CD4-positive, alpha-beta T cell treated with Interferon gamma for 1 hour (primary cell): ENCODE data around the gene UGT2A1.
"Not testable (repeated sequence)": the region's sequence is repeated elsewhere in the genome, so short reads cannot be mapped to it uniquely, and the experiment has no call there.

Experiments used
- DNase-seq: peaks from one replicate; pipeline ENCODE4 v3.0.0-alpha.2; 2020

Gene UGT2A1

DNA sequence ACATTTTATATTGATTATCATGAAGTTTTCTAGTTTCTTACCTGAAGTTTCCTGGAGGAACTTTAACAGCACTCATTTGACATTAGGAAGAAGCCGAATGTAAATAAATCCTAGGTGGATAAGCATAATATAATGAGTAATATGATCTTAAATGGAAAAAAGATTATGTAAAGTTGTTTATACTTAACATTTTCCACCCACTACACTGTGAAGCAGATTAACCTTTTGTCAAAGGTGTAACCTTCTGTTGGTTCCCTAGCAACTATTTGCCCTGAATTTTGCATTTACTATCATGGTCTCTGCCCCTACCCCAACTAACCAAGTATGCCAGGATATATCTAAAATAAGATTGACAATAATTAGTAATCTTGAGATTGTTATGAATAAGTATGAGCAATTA, at the start of gene UGT2A1:
Gene UGT2A1 (minus strand): TSS at position 101 of the 400 bp plus-strand sequence. CDS start 5,603 bp downstream, outside the sequence.
- DNase-seq: no peak

DNA sequence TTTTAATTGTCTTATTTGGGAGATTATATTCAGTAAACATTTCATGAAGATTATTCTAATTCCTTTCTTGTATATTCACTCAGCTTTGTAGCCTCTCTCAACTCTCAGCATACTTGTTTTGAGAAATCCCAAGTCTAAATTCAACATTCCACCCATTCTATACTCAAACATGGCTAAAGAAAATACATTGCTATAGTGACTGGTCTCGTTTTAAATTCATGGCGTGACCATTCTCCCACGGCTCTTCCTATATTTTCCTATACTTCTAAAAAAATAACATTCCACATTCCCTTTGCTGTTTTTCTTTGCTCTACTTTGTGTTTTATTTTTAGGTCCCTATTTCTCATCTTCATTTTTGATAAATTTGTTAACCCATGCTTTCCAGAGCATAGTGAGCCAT, 49.2 kb upstream of the UGT2A1 start:
- DNase-seq: no peak

DNA sequence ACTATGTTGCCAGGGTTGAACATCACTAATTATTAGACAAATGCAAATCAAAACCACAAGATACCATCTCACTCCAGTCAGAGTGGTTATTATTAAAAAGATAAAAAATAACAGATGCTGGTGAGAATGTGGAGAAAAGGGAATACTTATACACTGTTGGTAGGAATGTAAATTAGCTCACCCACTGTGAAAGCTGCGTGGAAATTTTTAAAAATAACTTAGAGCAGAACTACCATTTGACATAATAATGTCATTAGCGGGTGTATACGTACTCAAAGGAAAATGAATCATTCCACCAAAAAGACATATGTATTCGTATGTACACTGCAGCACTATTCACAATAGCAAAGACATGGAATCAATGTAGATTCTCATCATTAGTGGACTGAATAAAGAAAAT, 48.6 kb upstream of the UGT2A1 start:
- DNase-seq: no peak

DNA sequence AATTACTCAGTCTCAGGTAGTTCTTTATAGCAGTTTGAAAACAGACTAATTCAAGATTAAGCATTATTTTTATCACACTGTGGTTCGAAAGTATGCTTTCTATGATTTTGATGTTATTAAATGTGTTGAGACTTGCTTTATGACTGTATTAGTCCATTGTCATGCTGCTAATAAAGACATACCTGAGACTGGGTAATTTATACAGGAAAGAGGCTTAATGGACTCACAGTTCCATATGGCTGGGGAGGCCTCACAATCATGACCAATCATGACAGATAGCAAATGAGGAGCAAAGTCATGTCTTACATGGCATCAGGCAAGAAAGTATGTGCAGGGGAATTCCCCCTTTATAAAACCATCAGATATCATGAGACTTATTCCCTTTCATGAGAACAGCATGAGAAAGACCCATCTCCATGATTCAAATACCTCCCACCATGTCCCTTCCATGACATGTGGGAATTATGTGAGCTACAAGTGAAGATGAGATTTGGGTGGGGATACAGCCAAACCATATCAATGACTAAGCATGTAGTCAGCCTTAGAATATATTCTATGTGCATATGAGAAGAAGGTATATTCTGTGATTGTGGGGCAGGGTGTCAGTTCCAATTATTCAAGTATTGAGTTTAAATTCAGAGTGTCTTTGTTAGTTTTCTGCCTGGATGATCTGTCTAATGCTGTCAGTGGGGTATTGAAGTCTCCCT, 44.6 kb upstream of the UGT2A1 start:
- no peak for DNase-seq

DNA sequence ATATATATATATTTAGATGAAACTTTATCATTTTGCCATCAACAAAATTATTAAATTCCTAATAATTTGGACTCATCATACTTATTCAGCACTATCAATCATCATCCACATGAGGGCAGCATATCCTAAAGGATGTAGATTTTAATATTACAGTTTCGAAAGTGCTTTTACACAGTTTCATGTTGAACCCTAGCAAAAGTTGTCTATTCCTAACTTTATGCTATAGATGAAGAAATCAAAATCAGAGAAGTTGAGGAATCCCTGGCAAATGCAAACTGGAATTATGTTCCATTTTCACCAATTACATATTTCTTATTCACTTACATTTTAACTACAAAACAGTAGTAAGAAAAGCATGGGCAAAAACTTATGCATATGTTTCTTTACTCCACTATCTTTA, 36.6 kb upstream of the UGT2A1 start:
- DNase-seq: no peak

DNA sequence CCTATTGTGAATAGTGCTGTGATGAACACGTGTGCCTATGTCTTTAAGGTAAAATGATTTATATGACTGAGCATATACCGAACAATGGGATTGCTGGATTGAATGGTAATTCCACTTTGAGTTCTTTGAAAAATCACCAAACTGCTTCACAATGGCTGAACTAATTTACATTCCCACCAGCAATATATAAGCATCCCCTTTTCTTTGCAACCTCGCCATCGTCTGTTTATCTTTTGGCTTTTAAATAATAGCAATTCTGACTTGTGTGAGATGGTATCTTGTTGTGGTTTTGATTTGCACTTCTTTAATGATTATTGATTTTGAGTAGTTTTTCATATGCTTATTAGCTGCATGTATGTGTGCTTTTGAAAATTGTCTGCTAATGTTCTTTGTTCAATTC, 31.8 kb upstream of the UGT2A1 start:
- DNase-seq: no peak

DNA sequence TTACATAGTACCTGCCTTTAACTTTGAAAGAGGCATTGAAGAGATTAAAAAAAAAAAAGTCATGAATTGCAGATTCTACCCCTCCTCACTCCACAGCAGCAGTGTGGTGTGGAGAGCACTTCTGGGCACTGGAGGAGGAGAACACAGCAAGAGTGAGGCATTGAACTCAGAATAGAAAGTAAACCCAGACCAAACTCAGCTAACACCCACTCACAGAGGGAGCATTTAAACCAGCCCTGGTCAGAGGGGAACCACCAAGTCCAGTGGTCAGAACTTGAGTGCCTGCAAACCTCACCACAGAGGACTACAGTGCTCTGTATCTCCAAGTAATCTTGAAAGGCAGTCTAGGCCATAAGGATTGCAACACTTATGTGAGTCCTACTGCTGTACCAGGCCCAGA, 15.6 kb upstream of the UGT2A1 start:
- no peak for DNase-seq

DNA sequence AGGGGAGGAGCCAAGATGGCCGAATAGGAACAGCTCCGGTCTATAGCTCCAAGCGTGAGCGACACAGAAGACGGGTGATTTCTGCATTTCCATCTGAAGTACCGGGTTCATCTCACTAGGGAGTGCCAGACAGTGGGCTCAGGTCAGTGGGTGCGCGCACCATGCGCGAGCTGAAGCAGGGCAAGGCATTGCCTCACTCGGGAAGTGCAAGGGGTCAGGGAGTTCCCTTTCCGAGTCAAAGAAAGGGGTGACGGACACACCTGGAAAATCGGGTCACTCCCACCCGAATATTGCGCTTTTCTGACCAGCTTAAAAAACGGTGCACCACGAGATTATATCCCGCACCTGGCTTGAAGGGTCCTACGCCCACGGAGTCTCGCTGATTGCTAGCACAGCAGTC, 11.0 kb upstream of the UGT2A1 start:
- DNase-seq: not testable (repeated sequence)

DNA sequence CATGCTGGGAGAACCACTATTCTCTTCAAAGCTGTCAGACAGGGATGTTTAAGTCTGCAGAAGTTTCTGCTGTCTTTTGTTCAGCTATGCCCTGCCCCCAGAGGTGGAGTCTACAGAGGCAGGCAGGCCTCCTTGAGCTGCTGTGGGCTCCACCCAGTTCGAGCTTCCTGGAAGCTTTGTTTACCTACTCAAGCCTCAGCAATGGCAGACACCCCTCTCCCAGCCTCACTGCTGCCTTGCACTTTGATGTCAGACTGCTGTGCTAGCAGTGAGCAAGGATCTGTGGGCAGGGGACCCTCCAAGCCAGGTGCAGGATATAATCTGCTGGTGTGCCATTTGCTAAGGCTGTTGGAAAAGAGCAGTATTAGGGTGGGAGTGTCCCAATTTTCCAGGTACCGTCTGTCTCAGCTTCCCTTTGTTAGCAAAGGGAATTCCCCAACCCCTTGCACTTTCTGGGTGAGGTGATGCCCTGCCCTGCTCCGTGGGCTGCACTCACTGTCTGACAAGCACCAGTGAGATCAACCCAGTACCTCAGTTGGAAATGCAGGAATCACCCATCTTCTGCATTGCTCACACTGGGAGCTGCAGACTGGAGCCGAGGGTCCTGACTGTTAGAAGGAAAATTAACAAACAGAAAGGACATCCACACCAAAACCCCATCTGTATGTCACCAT, 8.2 kb upstream of the UGT2A1 start:
- DNase-seq: not testable (repeated sequence)

DNA sequence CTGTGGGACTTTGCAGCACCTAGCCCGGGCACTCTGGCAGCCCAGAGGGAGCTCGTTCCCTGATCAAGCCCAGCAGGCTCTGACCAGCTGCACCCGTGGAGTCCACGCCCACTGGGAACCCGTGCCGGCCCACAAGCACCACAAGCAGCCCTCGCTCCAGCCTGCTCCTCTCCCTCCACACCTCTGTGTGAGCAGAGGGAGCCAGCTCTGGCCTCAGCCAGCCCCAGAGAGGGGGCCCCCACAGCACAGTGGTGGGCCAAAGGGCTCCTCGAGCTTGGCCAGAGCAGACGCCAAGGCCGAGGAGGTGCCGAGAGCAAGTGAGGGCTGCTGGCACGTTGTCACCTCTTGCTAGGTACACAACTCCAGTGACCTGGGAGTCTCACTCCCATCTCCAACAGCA, 5.1 kb upstream of the UGT2A1 start:
- no peak for DNase-seq

DNA sequence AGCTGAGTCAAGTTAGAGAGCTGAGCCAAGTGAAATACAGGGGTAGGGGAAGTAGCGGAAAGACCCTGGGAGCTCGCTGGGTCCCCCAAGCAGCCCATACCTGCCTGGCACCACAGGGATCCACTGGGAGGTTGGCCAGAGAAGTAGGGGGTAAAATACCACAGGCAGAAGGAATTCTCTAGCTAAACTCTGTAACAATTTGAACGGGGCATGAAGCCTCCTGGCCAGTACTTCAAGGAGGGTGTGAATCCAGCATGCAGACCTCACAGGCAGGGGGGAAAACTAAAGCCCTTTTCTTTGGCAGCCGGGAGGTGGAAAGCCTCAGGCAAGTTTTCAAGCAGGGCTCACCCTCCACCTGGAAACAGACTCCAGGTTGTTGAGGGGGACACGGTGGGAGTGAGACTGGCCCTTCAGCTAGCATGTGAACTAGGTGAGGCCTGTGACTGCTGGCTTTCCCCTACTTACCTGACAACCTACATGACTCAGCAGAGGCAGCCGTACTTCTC, 3.7 kb upstream of the UGT2A1 start:
- DNase-seq: no peak

DNA sequence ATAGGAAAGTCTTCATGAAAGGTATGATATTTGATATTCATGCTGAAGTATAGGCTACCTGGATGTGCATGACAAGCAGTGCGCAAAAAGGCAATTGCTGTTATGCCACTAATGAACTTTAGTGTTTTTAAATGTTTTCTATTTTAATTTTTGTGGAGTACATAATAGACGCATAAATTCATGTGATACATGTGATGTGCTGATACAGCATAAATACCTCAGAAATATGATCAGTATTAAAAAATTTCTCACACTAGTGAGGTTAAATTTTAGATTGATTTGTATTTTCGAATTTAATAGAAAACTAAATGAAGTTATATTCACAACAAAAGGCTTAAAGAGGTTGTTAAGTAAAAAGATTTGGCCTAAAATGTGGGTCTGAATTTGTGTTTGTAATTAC, 2.2 kb downstream of the UGT2A1 start:
- no peak for DNase-seq

DNA sequence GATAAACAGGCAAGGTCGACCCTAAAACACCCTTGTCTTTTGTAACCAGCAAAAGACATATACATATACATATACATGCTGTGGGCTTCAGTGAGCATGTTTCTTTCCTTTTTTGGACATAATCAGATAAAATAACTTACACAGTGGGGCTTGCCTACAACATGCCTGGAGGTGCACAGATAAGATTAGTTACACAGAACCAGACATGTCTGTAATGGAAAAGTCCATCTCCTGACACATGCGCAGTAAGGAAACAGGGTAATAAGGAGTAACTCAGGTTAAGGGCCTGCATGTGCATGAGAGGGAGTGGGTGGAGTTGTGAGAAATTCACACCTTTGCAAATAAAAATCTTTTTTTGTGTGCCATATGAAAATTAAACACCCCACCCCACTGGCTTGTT, 3.4 kb downstream of the UGT2A1 start:
- no peak for DNase-seq

DNA sequence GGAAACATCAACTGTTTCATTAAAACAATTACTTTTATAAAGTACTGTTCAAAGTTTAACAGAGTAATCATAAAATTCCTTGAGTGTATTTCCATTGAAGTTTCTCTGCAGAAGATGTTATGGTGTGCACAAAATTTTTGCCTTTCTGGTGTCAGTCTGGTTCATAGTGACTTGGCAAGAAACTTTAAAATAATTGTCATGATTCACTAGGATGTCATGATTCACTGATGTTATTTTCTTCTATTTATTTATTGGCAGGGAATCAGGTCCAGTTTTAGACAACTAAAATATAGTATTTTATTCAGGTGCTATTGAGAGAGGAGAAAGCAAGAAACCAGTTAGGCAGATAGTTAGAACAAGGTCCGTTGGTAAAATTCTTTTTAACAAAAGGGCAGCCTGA, 3.8 kb downstream of the UGT2A1 start:
- DNase-seq: no peak

DNA sequence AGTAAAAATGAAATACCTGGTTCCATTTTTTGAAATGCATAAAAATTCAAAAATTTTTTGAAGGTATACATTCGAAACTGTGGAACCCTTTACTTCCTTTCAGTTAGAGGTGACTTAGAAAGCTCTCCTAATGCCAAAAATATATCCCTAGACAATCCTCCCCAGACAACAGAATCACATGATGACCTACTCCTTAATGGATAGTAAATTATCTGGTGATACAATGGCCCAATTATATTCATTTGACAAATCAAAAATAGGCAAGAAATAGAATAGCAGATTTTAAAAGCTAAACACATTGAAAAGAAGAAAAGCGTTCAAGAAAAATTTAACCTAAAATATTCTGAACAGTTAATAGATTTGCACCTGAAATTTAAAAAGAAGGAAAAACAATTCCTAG, 10.1 kb downstream of the UGT2A1 start:
- DNase-seq: no peak

DNA sequence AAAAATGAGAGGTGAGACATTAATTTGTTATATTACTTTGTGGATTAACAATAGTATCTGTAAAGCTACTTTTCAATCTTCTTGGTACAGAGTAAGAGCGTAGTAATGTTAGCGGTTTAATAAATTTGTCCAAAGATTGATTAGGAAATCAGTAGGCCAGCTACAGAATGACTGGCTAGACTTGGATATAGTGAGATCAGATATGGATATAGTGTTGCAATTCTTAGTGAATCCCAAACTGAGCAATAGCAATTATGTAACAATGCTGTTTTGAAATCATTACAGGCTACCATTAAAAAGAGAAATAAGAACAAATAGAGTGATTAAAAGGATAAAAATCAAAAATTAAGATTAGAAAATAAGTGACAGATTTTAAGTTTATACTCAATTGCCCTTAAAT, 12.8 kb downstream of the UGT2A1 start:
- no peak for DNase-seq

DNA sequence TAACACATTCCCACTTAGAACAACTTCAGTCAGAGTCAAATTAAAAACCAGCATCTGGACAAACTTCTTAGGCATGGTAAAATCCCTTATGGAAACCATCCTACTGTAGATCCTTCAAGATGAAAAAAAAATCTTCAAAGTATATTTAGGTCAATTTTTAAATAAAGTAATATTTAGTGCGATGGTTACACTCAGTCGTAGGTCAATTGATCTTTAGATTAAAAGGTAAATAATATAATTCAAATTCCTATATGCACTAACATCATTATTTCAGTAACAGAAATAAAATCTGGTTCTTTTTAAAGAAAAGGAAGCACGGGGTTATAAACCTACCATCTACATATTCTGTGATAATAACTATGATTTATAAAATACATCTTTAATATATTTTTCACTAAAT, 13.5 kb downstream of the UGT2A1 start, which contains the start of gene UGT2A2:
Gene UGT2A2 (minus strand): TSS at position 101 of the 400 bp plus-strand sequence. CDS start 2 bp downstream, at position 99.
- DNase-seq: no peak

DNA sequence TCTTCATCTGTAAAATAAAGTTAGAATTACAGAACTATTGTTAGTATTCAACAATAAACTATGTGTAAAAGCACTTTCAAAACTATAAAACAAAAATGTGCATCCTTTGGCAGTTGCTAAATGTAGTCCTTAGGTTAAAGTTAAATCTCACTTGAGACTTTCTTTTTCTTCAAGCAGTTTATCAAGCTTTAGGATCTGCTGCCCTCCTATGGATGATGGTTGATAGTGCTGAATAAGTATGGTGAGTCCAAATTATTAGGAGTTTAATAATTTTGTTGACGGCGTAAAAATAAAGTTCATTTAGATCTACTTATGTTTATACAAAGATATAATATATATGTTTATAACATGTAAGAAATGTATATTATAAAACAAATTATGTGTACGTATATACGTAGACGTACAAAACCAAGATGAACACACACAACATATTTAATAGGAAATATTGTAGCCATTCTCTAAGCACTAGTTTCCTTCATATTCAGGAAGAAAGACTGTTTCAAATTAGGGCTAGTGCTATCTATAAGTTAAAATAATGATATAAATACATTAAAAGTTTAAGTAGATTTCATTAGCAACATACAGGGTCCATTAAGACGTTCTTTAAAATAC, 35.9 kb downstream of the UGT2A1 start:
- DNase-seq: no peak

DNA sequence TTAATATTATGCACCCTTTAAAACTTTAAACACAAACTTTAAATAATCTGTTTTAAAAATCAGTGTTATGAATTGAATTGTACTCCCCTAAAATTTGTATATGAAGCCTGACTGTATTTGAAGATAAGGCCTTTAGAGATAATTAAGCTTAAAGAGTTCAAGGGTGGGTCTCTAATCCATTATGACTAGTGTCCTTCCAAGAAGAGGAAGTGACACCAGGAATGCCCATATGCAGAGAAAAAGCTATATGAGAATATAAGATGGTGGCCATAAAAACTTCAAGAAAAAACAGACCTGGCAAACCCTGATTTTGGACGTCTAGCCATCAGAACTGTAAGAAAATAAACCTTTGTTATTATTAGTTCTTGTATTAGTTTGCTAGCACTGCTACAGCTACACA, 42.6 kb downstream of the UGT2A1 start:
- DNase-seq: no peak

DNA sequence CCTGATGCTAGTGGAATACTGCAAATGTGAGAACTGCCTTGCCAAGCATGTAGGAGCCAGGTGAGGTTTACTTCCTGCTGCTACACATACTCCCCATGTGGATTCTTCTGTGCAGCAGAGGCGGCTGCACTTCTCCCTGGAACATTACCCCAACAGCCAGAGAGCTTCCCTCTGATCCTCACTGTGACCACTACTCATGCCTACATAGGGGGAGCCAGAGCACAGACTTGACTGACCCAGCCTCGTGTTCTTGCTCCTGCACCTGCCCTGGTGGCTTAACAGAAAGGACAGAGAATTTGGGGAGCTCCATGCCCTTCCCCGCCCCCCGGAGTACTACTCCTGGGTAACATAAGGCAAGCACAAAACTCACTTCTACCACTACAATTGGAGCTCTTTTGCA, 52.0 kb downstream of the UGT2A1 start:
- DNase-seq: no peak

DNA sequence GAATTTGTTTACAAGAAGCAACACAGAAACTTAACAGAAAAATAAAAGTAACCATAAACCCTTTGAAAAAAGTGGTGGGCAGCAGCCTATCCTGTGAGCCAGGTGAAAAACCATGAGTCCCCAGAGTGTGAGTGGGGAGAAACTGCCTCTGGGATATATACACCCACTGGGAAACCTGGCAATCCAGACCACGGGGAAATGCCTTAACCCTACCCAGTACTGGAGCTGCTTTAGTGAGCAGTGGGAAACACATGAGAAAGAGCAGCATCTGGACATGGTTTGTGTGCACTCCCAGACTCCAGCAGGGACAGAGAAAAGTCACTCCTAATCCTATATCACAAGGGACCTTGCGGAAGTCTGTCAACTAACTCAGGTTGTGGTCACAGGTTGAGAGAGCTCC, 53.0 kb downstream of the UGT2A1 start:
- DNase-seq: no peak

DNA sequence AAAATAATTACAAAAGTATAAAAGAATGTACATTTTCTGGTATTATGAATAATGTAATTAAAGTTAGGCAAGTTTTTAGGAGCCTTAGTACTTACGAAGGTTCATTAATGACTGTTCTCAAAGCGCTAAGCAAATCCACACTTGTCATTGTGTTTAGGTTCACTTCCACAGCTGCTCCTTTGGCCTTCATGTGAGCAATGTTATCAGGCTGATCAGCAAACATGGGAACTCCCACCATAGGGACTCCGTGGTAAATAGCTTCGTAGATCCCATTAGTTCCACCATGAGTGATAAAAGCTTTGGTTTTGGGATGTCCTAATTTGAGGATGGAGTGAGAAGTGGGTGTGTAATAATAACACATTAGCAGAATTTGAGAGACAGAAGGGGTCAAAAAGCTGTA, 58.7 kb downstream of the UGT2A1 start:
- DNase-seq: no peak

DNA sequence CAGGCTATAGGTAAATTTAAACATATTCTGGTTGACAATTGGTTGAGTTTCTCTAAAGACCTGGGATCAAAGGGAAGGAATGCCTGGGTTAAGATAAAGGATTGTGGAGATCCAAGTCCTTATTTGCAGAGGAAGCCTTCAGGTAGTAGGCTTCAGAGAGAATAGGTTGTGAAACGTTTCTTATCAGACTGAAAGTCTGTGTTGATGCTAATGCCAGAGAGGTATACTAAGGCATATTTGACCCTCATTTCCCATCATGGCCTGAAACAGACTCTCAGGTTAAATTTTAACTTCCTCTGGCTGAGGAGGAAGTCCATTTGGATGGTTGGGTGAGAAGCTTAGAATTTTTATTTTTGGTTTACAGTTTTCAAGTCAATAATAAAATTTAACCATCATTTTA, 61.7 kb downstream of the UGT2A1 start:
- no peak for DNase-seq

DNA sequence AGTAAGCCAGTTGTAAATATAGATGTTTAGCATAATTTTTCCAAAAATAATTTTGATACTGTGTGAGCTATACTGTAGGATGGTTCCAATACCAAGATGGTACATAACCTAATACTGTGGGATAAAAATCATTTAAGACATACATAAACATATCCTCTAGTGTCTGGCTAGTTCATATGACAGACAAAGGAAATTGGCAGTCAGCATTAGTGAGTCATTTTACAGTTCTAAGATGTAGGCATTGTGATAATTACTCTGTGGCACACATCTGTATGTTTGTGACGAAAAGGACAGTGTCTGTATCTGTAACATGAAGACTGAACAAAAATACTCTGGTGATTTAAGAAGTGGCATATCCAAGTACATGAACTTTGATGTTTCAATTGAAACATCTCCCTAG, 63.2 kb downstream of the UGT2A1 start:
- no peak for DNase-seq
